HL-60 (cell line): Measurements from ENCODE around the gene GPS2.
"Not testable (repeated sequence)": the region's sequence is repeated elsewhere in the genome, so short reads cannot be mapped to it uniquely, and the experiment has no call there.

Experiments used
- DNase-seq, 2 experiments: peaks; one replicate each; pipeline ENCODE4 v3.0.0-alpha.2; 2010 to 2020; ENCODE audit warnings: low read depth in 1 of 2, low spot score in 1 of 2
- H3K27ac ChIP-seq: fragments of 250-450 bp; sonication (Bioruptor Pico); replicated peaks from 2 replicates; pipeline ENCODE4 v1.5.1; 2020; ENCODE audit warnings: mild to moderate bottlenecking, moderate library complexity
- H3K27me3 ChIP-seq: fragments of 250-450 bp; sonication (Bioruptor Pico); 2 replicates; pipeline ENCODE4 v1.5.1; 2021; ENCODE audit warnings: mild to moderate bottlenecking, moderate library complexity; ENCODE audit not compliant: insufficient read depth, poor library complexity, severe bottlenecking
- H3K4me3 ChIP-seq: replicated peaks from 2 replicates; pipeline ENCODE4 v1.5.1; 2011; ENCODE audit warnings: mild to moderate bottlenecking, control low read depth, low read length; ENCODE audit not compliant: insufficient read depth
- CTCF ChIP-seq: IDR thresholded peaks from one replicate; pipeline ENCODE4 v1.5.1; 2011; ENCODE audit warnings: low read length, control low read depth, inconsistent platforms; ENCODE audit not compliant: insufficient read depth
- GABPA ChIP-seq: IDR thresholded peaks from 2 replicates; pipeline ENCODE4 v1.6.1; 2012; ENCODE audit warnings: low read depth
- POLR2AphosphoS5 ChIP-seq: IDR thresholded peaks from 2 replicates; pipeline ENCODE4 v1.6.1; 2012; ENCODE audit warnings: low read depth
- REST ChIP-seq: IDR thresholded peaks from 2 replicates; pipeline ENCODE4 v1.6.1; 2012; ENCODE audit warnings: low read depth; ENCODE audit not compliant: insufficient replicate concordance
- SPI1 ChIP-seq: IDR thresholded peaks from 2 replicates; pipeline ENCODE4 v1.6.1; 2012; ENCODE audit warnings: low read depth, mild to moderate bottlenecking, borderline replicate concordance

GPS2 gene

GRCh38 chr17:7340179-7340578, 25.0 kb upstream of the GPS2 start:
- Histone ChIP-seq H3K27me3 (no peaks in the 10 kb centered on the region), H3K27ac (no peak overlapping the region), H3K4me3 (no peak overlapping the region)
- DNase-seq: no peak
- TF ChIP-seq POLR2AphosphoS5 (no peak), REST (no peak), GABPA (no peak), SPI1 (no peak), CTCF (no peak)

GRCh38 chr17:7337600-7337999, 22.4 kb upstream of the GPS2 start:
- TF ChIP-seq SPI1: peak; percentile 18; the same call in 1 of the 2 replicates
- DNase-seq, H3K27me3 ChIP-seq: not testable (repeated sequence)
- H3K27ac ChIP-seq: peak overlapping the region; percentile 92
- H3K4me3 ChIP-seq: peak overlapping the region; percentile 64

GRCh38 chr17:7336240-7337175, 21.3 kb upstream of the GPS2 start, which contains the start of gene ACAP1:
Gene ACAP1 (plus strand): TSS chr17:7336529. CDS start chr17:7336735, 206 bp downstream.
- Histone ChIP-seq H3K27ac (peak within 1 kb of the TSS; percentile 92), H3K4me3 (peak within 1 kb of the TSS; percentile 64), H3K27me3 (no peaks in the 10 kb centered on the region)
- DNase-seq: peak; percentile 40 to 80
- no peak for TF ChIP-seq CTCF
- TF ChIP-seq SPI1: no peak
- no peak for TF ChIP-seq REST
- no peak for TF ChIP-seq POLR2AphosphoS5
- TF ChIP-seq GABPA: no peak

GRCh38 chr17:7335765-7336164, 20.6 kb upstream of the GPS2 start:
- not testable (repeated sequence) for DNase-seq

More at GRCh38 chr17:7335765-7336164, 20.6 kb upstream of the GPS2 start:
- not testable (repeated sequence) for H3K27me3 ChIP-seq, H3K27ac ChIP-seq
- peak overlapping the region; percentile 64; the same call in 1 of the 2 replicates for H3K4me3 ChIP-seq
